Transverse colon (tissue), 4 donors: ENCODE measurements around the gene RAMP1. TPM values are rescaled to one million over a fixed set of nuclear protein-coding genes. Genes with fewer than 3 reads are reported as not detected.

Experiments used
- DNase-seq: peaks from one replicate; pipeline ENCODE4 v3.0.0-alpha.2; 2019
- H3K27ac ChIP-seq, 4 donors: fragments of 200-600 bp; sonication (generic); 2 replicates each; pipeline ENCODE4 v1.5.1; 2016 to 2018; ENCODE audit warnings: inconsistent platforms in 4 of 4
- H3K27me3 ChIP-seq: fragments of 200-600 bp; sonication (generic); 2 replicates; pipeline ENCODE4 v1.5.1; 2017; ENCODE audit warnings: inconsistent platforms
- H3K36me3 ChIP-seq, 4 donors: fragments of 200-600 bp; sonication (generic); 2 replicates each; pipeline ENCODE4 v1.5.1; 2017 to 2019; ENCODE audit warnings: inconsistent platforms in 4 of 4
- H3K4me1 ChIP-seq, 4 donors: fragments of 200-600 bp; sonication (generic); 2 replicates each; pipeline ENCODE4 v1.5.1; 2017 to 2020; ENCODE audit warnings: inconsistent platforms in 4 of 4
- H3K4me3 ChIP-seq, 4 donors: fragments of 200-600 bp; sonication (generic); 1 replicate in 1 of 4; 2 replicates in 3 of 4; pipeline versions ENCODE4 v1.5.1 to v1.6.1; 2017 to 2019; ENCODE audit warnings: inconsistent platforms in 4 of 4
- H3K9me3 ChIP-seq, 2 donors: fragments of 200-600 bp; sonication (generic); 2 replicates each; pipeline ENCODE4 v1.5.1; 2017 to 2019; ENCODE audit warnings: inconsistent platforms in 2 of 2
- CTCF ChIP-seq, 5 experiments: fragments of 200-600 bp in 3 of 5; fragments of 450-650 bp in 2 of 5; sonication (generic) in 3 of 5; IDR thresholded peaks; 1 replicate in 2 of 5; 2 replicates in 3 of 5; pipeline ENCODE4 v1.5.1; 2016 to 2017; ENCODE audit warnings: antibody characterized with exemption in 5 of 5, inconsistent platforms in 3 of 5, mild to moderate bottlenecking in 2 of 5, moderate library complexity in 1 of 5
- EP300 ChIP-seq: sonication (generic); formaldehyde crosslinking; IDR thresholded peaks from one replicate; pipeline ENCODE4 v1.6.1; 2017; ENCODE audit warnings: antibody characterized with exemption, low read depth
- POLR2A ChIP-seq: fragments of 450-650 bp; IDR thresholded peaks from one replicate; pipeline ENCODE4 v1.6.1; 2016; ENCODE audit warnings: antibody characterized with exemption, mild to moderate bottlenecking, moderate library complexity
- POLR2AphosphoS5 ChIP-seq, 3 donors: sonication (generic); formaldehyde crosslinking; IDR thresholded peaks; one replicate each; pipeline ENCODE4 v1.6.1; 2016; ENCODE audit warnings: antibody characterized with exemption in 3 of 3
- WGBS, 2 donors: methylation state at CpG; one replicate each; pipeline ENCODE4 v1.1.5; 2018; ENCODE audit warnings: low coverage in 1 of 2; 5-methylcytosine and 5-hydroxymethylcytosine counted together
- in situ Hi-C, 4 donors: fragments of 200-750 bp; cut with MboI; loops; one replicate each; pipeline versions ENCODE4 v1.15.0 to v1.15.1; 2017; ENCODE audit warnings: low sequenced_read_pairs in 3 of 4, low pct_ligation_motif_present in 1 of 4, low pct_unique_long_range_greater_than_20kb in 1 of 4
- intact Hi-C: fragments of 100-400 bp; cut with DNase I; formaldehyde crosslinking; loops from one replicate; pipeline ENCODE4 v1.15.1; 2023; ENCODE audit warnings: low total_unique reads
- total RNA-seq, 4 donors: library from RNA; depleted of rRNA; stranded (reverse); fragments of >200 nt; gene quantifications; one replicate each; pipeline ENCODE4 v1.1.0, GENCODE V29; 2016

Gene RAMP1
- total RNA-seq, 4 donors from 2014 or later = 47.5 to 158 (median 95.7) TPM

- 4 to 23% methylated on average over 11 to 22 of the region's 22 CpGs for WGBS, 2 donors
- TF ChIP-seq POLR2A (no peak), EP300 (no peak), CTCF (IDR thresholded peaks at IDR 0.05) (no peak), POLR2AphosphoS5 (IDR thresholded peaks at IDR 0.05) (peak in 1 of 3 donors; percentile 12)
- in situ Hi-C loops = loop anchor here in 1 of 4 donors (25.0 kb wide), 1 partner anchor 402 kb away; no protein-coding TSS in a partner anchor
- Histone ChIP-seq H3K27me3 (peaks cover 43% of the 10 kb centered on the region), H3K36me3 (no peaks in the 10 kb centered on the region), H3K4me3 (peak overlapping the region; percentile 43 to 58 (median 50)), H3K9me3 (no peaks in the 10 kb centered on the region), H3K27ac (peak overlapping the region; percentile 71 to 94 (median 86)), H3K4me1 (peaks cover 16 to 50% (median 44%) of the 10 kb centered on the region in 4 donors)
- DNase-seq = no peak
- intact Hi-C loops = no loop called here
These were observed 981 bp downstream of the RAMP1 start for GRCh38 chr2:237860273-237860935.

- peak overlapping the region; percentile 71 to 94 (median 86) for H3K27ac ChIP-seq
These were observed 2.6 kb downstream of the RAMP1 start for GRCh38 chr2:237861875-237862527.

GRCh38 chr2:237862528-237862895, 3.1 kb downstream of the RAMP1 start:
- H3K4me3 ChIP-seq = no peak overlapping the region
- H3K27ac ChIP-seq = peak overlapping the region; percentile 71 to 94 (median 86)
- DNase-seq = no peak
- intact Hi-C loops = no loop called here
- TF ChIP-seq POLR2A (no peak), EP300 (no peak)
- 88% methylated on average over 8 of the region's 8 CpGs; no CpG with 5 or more reads in 1 of the 2 donors for WGBS, 2 donors
- H3K4me1 ChIP-seq = peaks cover 16 to 50% (median 45%) of the 10 kb centered on the region in 4 donors
- H3K9me3 ChIP-seq = no peaks in the 10 kb centered on the region
- peaks cover 31% of the 10 kb centered on the region for H3K27me3 ChIP-seq
- H3K36me3 ChIP-seq = no peaks in the 10 kb centered on the region
- in situ Hi-C loops = loop anchor here in 1 of 4 donors (25.0 kb wide), 1 partner anchor 400 kb away; no protein-coding TSS in a partner anchor

More at GRCh38 chr2:237861875-237862527, 2.6 kb downstream of the RAMP1 start:
- Histone ChIP-seq H3K36me3 (no peaks in the 10 kb centered on the region), H3K9me3 (no peaks in the 10 kb centered on the region), H3K4me3 (no peak overlapping the region), H3K27me3 (peaks cover 34% of the 10 kb centered on the region), H3K4me1 (peaks cover 16 to 50% (median 45%) of the 10 kb centered on the region in 4 donors)
- in situ Hi-C loops (loop anchor here in 1 of 4 donors (25.0 kb wide), 1 partner anchor 400 kb away; no protein-coding TSS in a partner anchor), intact Hi-C loops (no loop called here)
- 24 to 59% methylated on average over 7 to 11 of the region's 11 CpGs for WGBS, 2 donors
- DNase-seq = no peak
- TF ChIP-seq CTCF (IDR thresholded peaks at IDR 0.05) (no peak), EP300 (no peak), POLR2A (no peak), POLR2AphosphoS5 (IDR thresholded peaks at IDR 0.05) (no peak)

GRCh38 chr2:237863102-237863511, 3.7 kb downstream of the RAMP1 start:
- intact Hi-C loops (no loop called here), in situ Hi-C loops (loop anchor here in 1 of 4 donors (25.0 kb wide), 1 partner anchor 399 kb away; no protein-coding TSS in a partner anchor)
- WGBS, 2 donors = 90% methylated on average over 4 of the region's 4 CpGs; no CpG with 5 or more reads in 1 of the 2 donors
- H3K4me3 ChIP-seq = no peak overlapping the region
- peaks cover 16 to 50% (median 45%) of the 10 kb centered on the region in 4 donors for H3K4me1 ChIP-seq
- TF ChIP-seq EP300 = no peak
- TF ChIP-seq POLR2A = no peak
- no peak for TF ChIP-seq CTCF (IDR thresholded peaks at IDR 0.05)
- no peak for TF ChIP-seq POLR2AphosphoS5 (IDR thresholded peaks at IDR 0.05)
- no peak for DNase-seq
- H3K27ac ChIP-seq = peak overlapping the region; percentile 71 to 94 (median 86)
- peaks cover 25% of the 10 kb centered on the region for H3K27me3 ChIP-seq
- H3K9me3 ChIP-seq = no peaks in the 10 kb centered on the region
- no peaks in the 10 kb centered on the region for H3K36me3 ChIP-seq
